ENCODE results near the gene CA5A. TPM values are rescaled to one million over a fixed set of nuclear protein-coding genes. Genes with fewer than 3 reads are reported as not detected.
"Not testable (repeated sequence)": the region's sequence is repeated elsewhere in the genome, so short reads cannot be mapped to it uniquely, and the experiment has no call there.

CA5A gene
- total RNA-seq, 3 donors from 2014 or later (not counting 1 experiment from before 2014, with no cell fraction given) = not detected

GRCh38 chr16:87909203-87909935 lies 27.0 kb downstream of the CA5A start:
- WGBS (ENCODE audit: insufficient coverage) = 40% methylated on average over 36 of the region's 36 CpGs
- H3K27ac Mint-ChIP-seq; H3K4me3 Mint-ChIP-seq; H3K9me3 Mint-ChIP-seq; H3K4me1 ChIP-seq (ENCODE audit: control insufficient read depth, insufficient read depth, low read length); H3K9me3 ChIP-seq (ENCODE audit: control insufficient read depth, insufficient read depth, low read length); H3K36me3 Mint-ChIP-seq; H3K4me1 Mint-ChIP-seq; H3K27ac ChIP-seq (ENCODE audit: low read length); H3K4me3 ChIP-seq (ENCODE audit: low read length); H3K36me3 ChIP-seq (ENCODE audit: control insufficient read depth, insufficient read depth, low read length); H3K27me3 ChIP-seq (ENCODE audit: control insufficient read depth, insufficient read depth, low read length): not testable (repeated sequence)
- DNase-seq = peak; percentile 77 to 83
- TF ChIP-seq, protein P1, sequence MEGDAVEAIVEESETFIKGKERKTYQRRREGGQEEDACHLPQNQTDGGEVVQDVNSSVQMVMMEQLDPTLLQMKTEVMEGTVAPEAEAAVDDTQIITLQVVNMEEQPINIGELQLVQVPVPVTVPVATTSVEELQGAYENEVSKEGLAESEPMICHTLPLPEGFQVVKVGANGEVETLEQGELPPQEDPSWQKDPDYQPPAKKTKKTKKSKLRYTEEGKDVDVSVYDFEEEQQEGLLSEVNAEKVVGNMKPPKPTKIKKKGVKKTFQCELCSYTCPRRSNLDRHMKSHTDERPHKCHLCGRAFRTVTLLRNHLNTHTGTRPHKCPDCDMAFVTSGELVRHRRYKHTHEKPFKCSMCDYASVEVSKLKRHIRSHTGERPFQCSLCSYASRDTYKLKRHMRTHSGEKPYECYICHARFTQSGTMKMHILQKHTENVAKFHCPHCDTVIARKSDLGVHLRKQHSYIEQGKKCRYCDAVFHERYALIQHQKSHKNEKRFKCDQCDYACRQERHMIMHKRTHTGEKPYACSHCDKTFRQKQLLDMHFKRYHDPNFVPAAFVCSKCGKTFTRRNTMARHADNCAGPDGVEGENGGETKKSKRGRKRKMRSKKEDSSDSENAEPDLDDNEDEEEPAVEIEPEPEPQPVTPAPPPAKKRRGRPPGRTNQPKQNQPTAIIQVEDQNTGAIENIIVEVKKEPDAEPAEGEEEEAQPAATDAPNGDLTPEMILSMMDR (IDR thresholded peaks at IDR 0.05) = peak; percentile 92
- ATAC-seq = peak; percentile 83 to 98 (median 96)
- H3K27me3 Mint-ChIP-seq (ENCODE audit: low read depth in 2 of 2) = peaks cover 7 to 15% of the 10 kb centered on the region in 2 donors
- intact Hi-C loops (cut with micrococcal nuclease) = loop anchor here (1.0 to 5.0 kb wide), 3 partner anchors 37 to 130 kb away; no protein-coding TSS in a partner anchor

DNA sequence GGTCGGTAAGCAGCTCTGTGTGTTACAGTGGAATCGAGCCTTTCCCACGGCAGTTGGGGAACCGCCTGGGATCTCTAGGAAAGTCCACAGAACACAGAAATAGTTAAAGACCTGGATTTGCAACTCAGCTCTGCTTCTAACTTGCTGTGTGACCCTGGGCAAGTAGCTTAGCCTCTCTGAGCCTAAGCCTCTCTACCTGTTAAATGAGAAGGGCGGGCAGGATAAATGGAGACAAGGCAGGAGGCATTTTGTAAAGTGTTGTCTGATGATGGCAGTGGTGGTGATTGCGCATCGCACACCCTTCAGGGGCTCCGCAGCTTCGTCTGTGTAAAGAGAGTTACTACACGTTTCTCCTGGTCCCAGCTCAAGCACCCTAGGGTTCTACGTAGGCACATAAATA lies 28.2 kb downstream of the CA5A start:
- not testable (repeated sequence) for H3K4me1 ChIP-seq (ENCODE audit: control insufficient read depth, insufficient read depth, low read length)

DNA sequence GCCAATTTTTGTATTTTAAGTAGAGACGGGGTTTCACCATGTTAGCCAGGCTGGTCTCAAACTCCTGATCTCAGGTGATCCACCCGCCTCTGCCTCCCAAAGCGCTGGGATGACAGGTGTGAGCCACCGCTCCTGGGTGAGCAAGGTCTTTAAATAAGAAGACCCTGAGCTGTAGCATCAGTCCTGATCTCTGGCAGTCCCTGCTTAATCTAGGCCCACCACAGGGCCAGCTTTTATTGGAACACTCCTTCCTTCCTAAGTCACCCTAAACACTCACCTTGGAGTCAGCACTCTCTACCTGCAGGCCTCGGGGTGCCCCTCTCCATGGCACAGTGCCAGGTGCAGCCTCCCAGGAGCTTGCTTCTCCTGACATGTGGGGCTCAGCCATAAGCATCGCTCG lies 30.8 kb downstream of the CA5A start:
- not testable (repeated sequence) for H3K4me1 Mint-ChIP-seq; H3K4me3 Mint-ChIP-seq; H3K27me3 Mint-ChIP-seq (ENCODE audit: low read depth in 2 of 2); H3K9me3 Mint-ChIP-seq; H3K4me3 ChIP-seq (ENCODE audit: low read length); H3K4me1 ChIP-seq (ENCODE audit: control insufficient read depth, insufficient read depth, low read length); H3K36me3 ChIP-seq (ENCODE audit: control insufficient read depth, insufficient read depth, low read length); ATAC-seq; DNase-seq; H3K27ac Mint-ChIP-seq; H3K36me3 Mint-ChIP-seq; H3K27ac ChIP-seq (ENCODE audit: low read length); H3K9me3 ChIP-seq (ENCODE audit: control insufficient read depth, insufficient read depth, low read length); H3K27me3 ChIP-seq (ENCODE audit: control insufficient read depth, insufficient read depth, low read length)
- intact Hi-C loops (cut with micrococcal nuclease) = loop anchor here (5.0 kb wide), 1 partner anchor 33 kb away; no protein-coding TSS in a partner anchor
- 96% methylated on average over 7 of the region's 7 CpGs for WGBS (ENCODE audit: insufficient coverage)

More for the DNA sequence above, 28.2 kb downstream of the CA5A start:
- H3K9me3 Mint-ChIP-seq; H3K4me3 Mint-ChIP-seq; DNase-seq; H3K27me3 ChIP-seq (ENCODE audit: control insufficient read depth, insufficient read depth, low read length); H3K27ac ChIP-seq (ENCODE audit: low read length); H3K36me3 Mint-ChIP-seq; ATAC-seq; H3K36me3 ChIP-seq (ENCODE audit: control insufficient read depth, insufficient read depth, low read length); H3K27ac Mint-ChIP-seq; H3K4me1 Mint-ChIP-seq; H3K4me3 ChIP-seq (ENCODE audit: low read length); H3K9me3 ChIP-seq (ENCODE audit: control insufficient read depth, insufficient read depth, low read length): not testable (repeated sequence)
- peaks cover 7 to 13% of the 10 kb centered on the region in 2 donors for H3K27me3 Mint-ChIP-seq (ENCODE audit: low read depth in 2 of 2)
- intact Hi-C loops (cut with micrococcal nuclease) = loop anchor here (5.0 kb wide), 1 partner anchor 36 kb away; no protein-coding TSS in a partner anchor
- WGBS (ENCODE audit: insufficient coverage) = 96% methylated on average over 11 of the region's 11 CpGs

- 92% methylated on average over 2 of the region's 5 CpGs for WGBS (ENCODE audit: insufficient coverage)
- not testable (repeated sequence) for H3K36me3 Mint-ChIP-seq; H3K4me1 ChIP-seq (ENCODE audit: control insufficient read depth, insufficient read depth, low read length); H3K36me3 ChIP-seq (ENCODE audit: control insufficient read depth, insufficient read depth, low read length); H3K27ac ChIP-seq (ENCODE audit: low read length); DNase-seq; H3K4me1 Mint-ChIP-seq; H3K27ac Mint-ChIP-seq; H3K27me3 ChIP-seq (ENCODE audit: control insufficient read depth, insufficient read depth, low read length); H3K9me3 Mint-ChIP-seq; H3K27me3 Mint-ChIP-seq (ENCODE audit: low read depth in 2 of 2); H3K4me3 Mint-ChIP-seq; ATAC-seq; H3K4me3 ChIP-seq (ENCODE audit: low read length); H3K9me3 ChIP-seq (ENCODE audit: control insufficient read depth, insufficient read depth, low read length)
- intact Hi-C loops (cut with micrococcal nuclease) = loop anchor here (5.0 kb wide), 2 partner anchors 33 to 43 kb away; no protein-coding TSS in a partner anchor
These were observed 31.4 kb downstream of the CA5A start for GRCh38 chr16:87904963-87905362.

- peaks cover 35% of the 10 kb centered on the region for H3K4me1 ChIP-seq (ENCODE audit: control insufficient read depth, insufficient read depth, low read length)
- peaks cover 27 to 28% of the 10 kb centered on the region in 2 donors for H3K4me1 Mint-ChIP-seq
- not testable (repeated sequence) for ATAC-seq; H3K27ac ChIP-seq (ENCODE audit: low read length); H3K9me3 ChIP-seq (ENCODE audit: control insufficient read depth, insufficient read depth, low read length); H3K9me3 Mint-ChIP-seq; H3K4me3 Mint-ChIP-seq; H3K36me3 Mint-ChIP-seq; H3K27ac Mint-ChIP-seq; H3K36me3 ChIP-seq (ENCODE audit: control insufficient read depth, insufficient read depth, low read length); H3K27me3 ChIP-seq (ENCODE audit: control insufficient read depth, insufficient read depth, low read length); H3K27me3 Mint-ChIP-seq (ENCODE audit: low read depth in 2 of 2); H3K4me3 ChIP-seq (ENCODE audit: low read length); DNase-seq
- intact Hi-C loops (cut with micrococcal nuclease) = loop anchor here (5.0 kb wide), 1 partner anchor 38 kb away; no protein-coding TSS in a partner anchor
- WGBS (ENCODE audit: insufficient coverage) = 98% methylated on average over 12 of the region's 12 CpGs
These were observed 35.8 kb downstream of the CA5A start for GRCh38 chr16:87900489-87900888.
